ENCODE results near the gene STRADB.
"Not testable (repeated sequence)": the region's sequence is repeated elsewhere in the genome, so short reads cannot be mapped to it uniquely, and the experiment has no call there.

The STRADB gene

DNA sequence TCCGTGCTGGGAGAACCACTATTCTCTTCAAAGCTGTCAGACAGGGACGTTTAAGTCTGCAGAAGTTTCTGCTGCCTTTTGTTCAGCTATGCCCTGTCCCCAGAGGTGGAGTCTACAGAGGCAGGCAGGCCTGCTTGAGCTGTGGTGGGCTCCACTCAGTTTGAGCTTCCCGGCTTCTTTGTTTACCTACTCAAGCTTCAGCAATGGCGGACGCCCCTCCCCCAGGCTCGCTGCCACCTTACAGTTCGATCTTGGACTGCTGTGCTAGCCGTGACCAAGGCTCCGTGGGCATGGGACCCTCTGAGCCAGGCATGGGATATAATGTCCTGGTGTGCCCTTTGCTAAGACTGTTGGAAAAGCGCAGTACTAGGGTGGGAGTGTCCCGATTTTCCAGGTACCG, 21.2 kb upstream of the STRADB start:
- not testable (repeated sequence) for DNase-seq (ENCODE audit: low spot score)

DNA sequence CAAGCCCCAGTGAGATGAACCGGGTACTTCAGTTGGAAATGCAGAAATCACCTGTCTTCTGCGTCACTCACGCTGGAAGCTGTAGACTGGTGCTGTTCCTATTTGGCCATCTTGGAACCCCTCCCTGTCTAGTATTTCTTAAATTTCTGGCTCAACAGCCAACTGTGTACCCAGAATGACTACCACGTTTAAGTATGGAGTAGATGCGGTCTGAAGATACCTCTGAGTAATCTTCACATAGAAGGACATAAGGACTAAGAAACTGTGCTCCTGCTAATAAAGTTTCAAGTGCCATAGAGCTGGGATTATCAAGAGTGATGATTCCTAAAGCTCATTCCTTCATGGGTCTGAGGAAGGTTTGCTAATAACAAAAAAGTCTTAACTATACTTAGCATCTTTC, 20.7 kb upstream of the STRADB start:
- no peak for DNase-seq (ENCODE audit: low spot score)

DNA sequence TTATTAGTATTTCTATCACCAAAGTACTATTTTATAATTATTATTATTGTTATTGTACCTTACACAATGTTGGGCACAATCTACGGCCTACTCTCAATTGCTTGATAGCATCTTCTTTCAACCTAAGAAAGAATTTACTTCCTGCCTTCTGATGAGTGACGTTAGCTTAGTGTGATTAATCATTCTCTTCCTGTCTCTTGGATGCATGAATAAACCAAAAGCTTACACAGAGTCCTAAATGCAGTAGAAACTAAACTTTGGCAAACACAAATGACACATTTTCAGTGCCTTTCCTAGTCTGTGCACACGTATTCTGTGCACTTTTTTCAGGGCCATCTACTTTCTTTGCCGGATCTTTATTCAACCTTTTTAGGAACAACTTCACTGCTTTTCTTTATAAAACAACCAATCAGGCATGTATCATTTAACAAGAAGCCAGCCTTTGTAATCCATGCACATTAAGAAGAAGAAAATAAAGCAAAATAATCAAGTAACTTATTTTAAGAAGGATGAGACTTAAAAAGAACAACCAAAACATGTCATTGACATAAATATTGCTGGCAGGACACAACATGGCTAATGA, 19.4 kb upstream of the STRADB start:
- peak; percentile 63 for DNase-seq (ENCODE audit: low spot score)

DNA sequence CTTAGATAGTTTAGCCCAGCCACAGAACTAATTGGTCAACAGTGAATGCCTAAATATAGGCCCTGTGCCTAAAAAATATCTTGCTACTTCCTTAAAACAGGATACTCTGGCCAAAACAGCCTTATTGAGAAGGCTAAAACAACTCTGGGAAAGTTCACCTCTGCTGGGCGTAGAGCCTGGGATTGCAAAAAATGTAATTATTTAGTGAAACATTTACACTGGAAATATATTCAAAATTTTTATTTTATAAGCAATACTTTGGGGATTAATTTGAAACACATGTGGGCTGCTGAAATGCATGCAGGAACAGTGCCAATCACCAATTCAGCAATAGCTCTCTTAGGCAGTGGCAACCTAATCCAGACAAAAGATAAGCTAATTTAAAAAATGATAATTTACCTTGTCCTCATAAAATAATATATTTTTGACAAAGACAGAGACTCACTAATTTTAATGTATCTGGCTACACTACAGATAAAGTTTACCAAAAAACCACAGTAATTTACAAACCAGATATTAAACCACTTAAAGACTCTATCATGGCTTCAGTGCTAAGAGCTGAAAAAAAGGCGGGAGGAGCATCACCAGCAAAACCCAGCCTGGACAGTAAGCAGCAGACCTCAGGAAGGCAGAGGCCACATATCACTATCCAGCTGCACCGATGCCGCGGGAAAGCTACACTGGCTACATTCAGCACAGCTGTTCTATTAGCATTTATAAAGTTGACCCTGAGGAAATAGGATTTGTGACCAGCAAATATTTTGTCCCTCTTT, 18.7 kb upstream of the STRADB start:
- no peak for DNase-seq (ENCODE audit: low spot score)

DNA sequence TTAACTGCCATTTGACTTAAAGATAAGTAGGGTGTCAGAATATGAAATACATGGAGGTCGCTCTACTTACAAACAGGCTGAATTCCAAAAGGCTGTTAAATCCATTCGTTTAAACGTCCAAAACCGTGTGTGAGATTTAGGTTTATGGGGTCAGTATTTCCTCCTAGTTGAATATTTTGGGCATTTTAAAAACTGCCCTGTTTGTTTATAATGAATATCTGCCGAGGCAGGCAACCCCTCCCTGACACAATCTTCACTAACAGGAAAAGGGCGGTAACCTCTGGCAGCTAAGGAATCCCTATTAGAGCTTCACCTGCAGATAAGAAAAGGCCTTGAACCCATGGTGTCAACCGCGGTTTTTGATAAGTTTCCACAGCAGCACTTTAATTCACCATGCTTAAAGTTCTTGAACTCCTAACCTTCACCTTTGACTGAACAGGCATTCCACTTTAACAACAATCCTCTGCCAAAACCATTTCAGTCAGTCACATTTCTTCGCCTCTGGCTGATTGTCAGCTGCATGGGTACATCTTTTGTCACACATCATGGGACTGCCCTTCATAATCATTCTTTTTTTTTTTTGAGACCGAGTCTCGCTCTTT, 18.0 kb upstream of the STRADB start:
- DNase-seq (ENCODE audit: low spot score) = no peak

DNA sequence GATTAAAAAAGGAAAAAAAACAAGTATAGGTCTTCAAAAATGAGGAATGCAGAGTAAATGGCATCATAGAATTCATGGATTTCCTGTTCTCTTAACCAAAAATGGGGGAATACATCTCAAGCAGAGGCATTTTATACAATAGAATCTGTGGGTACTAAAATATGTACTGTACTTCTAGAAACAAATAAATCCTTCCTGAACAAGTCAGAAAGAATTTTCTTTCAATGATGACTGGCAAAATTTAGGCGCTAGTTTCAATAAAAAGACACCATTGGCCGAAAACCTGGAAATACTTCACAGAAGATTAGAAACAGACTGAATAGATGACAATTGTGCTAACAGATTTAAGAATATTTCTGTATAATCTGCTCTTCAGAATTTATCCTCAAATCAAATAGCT, 15.4 kb upstream of the STRADB start:
- no peak for DNase-seq (ENCODE audit: low spot score)

DNA sequence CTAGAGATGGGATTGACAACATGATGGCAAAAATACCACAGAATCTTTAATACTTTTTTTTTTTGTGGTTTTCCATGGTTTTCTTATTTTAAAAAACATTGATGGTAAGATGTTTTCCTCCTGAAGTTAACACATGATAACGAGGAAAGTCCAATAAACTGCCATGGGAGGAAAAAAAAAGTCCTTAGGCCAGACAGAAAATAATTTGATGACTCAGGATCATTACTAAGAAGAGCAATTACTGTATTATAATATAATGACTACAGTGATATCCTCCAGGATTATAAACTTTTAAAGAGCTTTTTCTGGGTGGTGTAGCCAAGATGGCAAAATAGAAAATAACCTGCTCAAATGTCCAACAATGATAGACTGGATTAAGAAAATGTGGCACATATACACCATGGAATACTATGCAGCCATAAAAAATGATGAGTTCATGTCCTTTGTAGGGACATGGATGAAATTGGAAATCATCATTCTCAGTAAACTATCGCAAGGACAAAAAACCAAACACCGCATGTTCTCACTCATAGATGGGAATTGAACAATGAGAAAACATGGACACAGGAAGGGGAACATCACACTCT, 12.1 kb upstream of the STRADB start:
- DNase-seq (ENCODE audit: low spot score) = not testable (repeated sequence)

DNA sequence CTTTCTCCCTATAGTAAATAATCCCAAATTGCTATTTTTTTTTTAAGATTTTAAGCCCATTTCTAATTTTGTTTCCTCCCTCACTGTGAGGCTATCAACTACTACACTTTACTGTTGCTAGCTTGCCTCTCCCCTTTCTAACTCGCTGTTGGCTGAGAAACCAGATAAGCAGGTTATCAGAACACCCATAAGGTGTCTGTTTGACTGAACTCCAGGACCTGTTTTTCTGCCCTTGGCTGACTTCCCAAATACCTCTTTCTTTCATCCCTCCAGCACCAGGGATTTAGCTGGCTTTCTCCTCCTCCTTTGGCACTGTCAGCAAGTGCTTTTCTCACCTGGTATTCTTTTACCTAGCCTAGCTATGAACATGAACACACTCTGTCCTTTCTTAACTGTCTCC, 11.4 kb upstream of the STRADB start:
- DNase-seq (ENCODE audit: low spot score) = no peak

DNA sequence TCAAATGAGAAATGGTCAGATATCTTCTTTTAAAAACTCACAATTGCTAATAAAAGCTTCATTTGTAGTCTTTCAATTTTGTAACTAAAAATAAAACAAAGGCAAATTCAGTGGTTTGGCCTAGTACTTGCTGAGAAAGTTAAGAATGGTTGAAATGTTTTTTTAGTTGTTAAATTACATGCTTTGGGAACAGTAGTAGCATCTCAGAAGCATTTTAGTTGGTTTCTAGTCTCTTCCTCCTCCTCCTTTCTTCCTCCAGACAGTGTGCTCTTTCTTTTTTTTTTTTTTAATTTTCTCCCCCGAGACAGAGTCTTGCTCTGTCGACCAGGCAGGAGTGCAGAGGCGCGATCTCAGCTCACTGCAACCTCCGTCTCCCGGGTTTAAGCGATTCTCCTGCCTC, 10.1 kb upstream of the STRADB start:
- no peak for DNase-seq (ENCODE audit: low spot score)

DNA sequence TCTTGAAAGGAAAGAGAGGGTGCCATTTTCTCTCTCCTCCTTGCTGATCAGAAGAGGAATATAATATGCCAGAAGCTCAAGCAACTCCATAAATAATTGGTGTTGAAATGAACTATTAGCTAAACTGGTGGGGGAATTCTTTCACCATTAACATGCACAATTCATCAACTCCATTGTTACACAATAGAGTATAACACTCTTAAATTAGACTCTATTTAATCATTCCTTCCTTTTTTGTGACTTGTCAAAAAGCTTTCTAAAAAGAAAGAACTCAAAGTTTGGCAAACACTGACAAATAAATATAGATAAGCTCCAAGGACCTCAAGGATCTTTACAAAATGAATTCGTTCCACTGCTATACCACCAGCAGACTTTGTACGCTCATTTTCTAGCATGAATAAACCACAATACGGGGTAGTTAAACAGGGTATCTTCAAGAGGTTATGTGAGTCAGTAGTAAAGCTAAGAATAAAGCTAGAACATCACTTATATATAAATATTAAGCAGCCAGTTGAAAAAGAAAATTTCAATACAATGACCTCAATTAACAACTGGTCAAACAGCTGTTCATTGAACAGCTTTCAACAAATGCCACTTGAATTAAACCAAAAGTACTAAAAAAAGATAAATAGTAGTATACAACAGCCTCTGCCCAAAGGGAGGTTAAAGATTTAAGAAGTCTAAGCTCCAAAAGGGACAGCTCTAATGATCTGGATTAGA, 6.6 kb upstream of the STRADB start:
- no peak for DNase-seq (ENCODE audit: low spot score)

DNA sequence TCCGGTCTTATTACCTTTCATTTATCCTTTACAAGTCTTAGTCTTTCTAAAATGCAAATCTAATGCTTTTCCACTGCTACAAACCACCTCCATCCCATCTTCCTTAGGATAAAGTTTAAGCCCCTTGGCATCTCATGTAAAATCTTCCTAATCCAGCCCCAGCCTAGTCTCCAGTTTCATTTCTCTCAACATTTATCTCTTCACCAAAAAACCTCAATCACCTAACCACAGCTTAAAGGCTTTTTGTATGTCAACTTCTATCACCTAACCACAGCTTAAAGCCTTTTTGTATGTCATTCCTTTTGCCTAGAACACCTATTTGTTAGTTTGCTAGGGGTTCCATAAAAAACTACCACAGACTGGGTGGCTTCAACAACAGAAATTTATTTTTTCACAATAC, 4.5 kb upstream of the STRADB start:
- peak; percentile 39 for DNase-seq (ENCODE audit: low spot score)

DNA sequence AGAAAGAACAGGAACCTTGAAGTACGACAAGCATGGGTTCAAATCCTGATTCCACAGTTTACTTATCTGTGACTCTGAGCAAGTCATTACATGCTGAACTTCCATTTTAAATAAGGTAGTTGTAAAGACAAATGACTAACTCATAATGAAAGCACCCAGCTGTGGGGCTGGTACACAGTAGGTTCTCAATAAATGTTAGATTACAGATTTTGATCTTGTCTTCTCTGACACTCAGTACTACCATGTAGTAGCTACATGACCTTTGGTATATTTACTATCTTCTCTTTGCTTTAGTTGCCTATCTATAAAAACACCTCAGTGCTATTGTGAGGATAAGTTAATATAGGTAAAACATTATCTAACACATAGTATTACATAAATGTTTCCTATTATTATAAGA, 3.5 kb upstream of the STRADB start:
- DNase-seq (ENCODE audit: low spot score) = no peak

DNA sequence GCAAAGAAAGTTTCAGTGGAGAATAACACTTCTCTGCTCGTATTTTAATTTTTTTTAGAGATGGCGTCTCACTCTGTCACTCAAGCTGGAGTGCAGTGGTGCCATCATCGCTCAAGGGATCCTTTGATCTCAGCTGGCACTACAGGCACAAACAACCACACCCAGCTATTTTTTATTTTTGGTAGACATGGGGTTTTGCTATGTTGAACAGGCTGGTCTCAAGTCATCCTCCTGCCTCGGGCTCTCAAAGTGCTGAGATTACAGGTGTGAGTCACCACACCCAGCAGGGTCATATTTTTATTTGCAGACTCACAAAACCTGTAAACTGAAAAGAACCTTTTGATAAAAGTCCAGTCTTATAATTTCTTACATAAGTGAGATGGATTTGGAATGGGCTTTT, 2.8 kb upstream of the STRADB start:
- peak; percentile 79 for DNase-seq (ENCODE audit: low spot score)

DNA sequence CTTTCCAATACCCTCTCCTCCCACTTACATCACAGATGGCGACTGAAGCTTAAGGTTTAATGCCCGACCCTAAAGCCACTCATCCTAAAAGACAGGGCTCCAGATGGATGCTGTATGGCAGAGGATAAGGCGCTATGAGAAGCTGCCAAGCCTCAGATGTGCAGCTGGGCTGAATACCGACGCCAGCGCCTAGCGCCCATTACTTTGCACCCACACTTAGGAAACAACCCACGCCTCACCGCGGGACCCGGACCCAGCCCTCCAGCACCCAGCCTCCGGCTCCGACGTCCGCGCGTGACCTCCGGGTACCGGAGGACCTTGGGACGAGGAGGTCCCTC, 617 bp upstream of the STRADB start:
- DNase-seq (ENCODE audit: low spot score) = no peak

DNA sequence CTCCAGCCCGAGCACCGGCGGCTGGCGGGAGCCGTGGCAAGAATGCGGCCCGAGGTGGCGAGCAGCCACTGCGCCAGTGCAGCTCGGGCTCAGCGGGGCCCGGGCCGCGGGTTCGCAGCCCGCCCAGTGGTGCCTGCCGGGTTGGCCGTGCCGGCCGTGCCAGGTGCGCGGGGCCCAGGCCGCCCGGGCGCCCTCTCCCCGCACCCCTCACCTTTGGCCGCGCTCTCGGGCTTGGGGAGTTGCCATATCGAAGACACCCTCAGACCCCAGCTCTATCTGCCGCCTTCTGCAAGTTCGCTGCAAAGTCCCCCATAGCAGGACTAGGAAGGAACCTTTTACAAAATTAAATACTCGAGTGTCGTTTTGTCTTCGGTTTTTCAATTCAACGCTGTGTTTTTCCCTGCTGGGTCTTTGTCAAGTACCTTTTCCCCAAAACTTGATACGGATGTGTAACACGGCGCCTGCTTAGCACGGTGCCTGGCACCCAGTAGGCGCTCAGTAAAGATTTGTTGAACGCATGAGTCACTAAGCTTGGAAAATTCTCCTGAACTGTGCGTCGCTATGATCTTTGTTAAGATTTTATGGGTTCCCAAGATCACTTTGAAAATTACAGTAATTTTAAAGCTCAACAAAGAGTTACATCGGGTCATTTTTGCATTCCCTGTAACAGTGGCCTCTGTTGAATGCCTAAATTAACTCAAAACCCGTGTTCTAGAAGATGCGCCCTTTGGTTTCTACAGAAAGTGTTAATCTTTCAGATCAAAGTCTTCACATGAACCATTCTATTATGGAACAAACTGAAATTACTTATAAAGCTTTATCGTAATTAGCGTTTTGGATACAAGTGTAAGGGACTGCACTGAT, 750 bp downstream of the STRADB start:
- no peak for DNase-seq (ENCODE audit: low spot score)

DNA sequence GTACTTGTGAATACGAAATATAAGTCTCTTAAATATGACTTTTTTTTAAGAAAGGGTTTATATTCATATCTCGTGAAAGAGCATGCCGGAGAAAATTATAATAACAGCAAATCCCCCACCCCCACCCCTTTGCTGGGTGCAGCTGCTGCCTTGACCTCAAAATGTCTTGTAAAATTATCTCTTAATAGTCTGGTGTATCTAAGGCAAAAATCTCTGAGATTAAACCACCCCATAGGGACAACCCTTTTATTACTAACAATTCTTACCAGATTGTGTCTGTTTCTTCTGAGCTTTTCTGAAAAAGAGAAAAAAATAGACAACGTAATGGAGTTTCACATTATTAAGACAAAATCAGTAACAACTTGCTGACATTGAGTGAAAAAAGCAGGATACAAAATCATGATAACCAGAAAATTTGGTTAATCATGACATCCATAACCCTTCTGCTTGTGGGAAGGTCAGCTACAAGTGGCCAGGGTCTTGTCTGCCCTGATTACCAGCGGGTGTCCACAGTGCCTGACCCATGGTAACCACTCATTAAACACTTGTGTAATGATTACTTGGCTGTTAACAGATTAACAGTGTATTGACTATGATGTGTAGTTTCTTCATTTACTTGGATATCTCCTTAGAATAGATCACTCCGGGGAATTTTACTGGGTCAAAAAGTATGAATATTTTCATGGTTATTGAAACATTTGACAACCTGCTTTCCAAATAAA, 1.5 kb downstream of the STRADB start:
- no peak for DNase-seq (ENCODE audit: low spot score)

DNA sequence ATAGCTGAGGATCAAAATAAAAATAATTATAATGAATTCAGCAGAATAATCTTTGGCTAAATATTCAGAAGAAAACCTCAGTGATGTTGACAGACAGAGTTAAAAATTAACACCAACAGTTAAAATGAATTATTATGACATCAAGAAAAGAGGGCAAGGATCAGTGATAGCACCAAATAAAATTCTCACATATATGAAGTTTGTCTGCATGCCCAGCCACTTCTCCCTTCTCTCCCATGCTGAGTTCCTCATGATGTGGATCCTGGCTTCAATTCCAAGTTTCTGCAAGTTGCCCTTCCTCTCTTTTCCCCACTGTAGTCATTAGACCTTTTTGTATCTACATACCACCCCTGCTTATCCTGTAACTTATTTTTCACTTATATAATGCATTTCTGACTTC, 6.8 kb downstream of the STRADB start:
- DNase-seq (ENCODE audit: low spot score) = no peak

DNA sequence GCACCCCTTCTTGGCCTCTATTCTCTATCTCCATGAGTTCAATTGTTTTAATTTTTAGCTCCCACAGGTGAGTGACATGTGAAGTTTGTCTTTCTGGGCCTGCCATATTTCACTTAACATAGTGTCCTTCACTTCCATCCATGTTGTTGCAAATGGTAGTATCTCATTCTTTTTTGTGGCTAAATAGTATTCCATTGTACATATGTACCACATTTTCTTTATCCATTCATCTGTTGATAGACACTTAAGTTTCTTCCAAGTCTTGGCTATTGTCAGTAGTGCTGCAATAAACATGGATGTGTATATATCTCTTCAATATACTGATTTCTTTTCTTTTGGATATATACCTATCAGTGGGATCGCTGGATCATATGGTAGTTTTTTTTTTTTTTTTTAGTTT, 9.0 kb downstream of the STRADB start:
- no peak for DNase-seq (ENCODE audit: low spot score)

DNA sequence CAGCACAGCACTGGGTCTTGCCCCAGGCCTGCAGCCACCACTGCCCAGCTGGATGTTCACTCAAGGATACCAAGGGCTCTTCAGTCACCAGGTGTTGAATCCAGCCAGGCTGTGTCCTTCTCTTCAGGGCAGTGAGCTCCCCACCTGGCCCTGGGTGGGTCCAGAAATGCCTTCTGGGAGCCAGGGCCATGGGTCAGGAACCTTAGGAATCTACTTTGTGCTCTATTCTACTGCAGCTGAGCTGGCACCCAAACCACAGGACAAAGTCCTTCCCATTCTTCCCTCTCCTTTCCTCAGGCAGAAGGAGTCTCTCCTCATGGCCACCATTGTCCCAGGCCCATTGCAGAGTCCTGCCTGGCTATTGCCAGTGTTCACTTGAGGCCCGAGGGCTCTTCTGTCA, 13.0 kb downstream of the STRADB start:
- DNase-seq (ENCODE audit: low spot score) = no peak

DNA sequence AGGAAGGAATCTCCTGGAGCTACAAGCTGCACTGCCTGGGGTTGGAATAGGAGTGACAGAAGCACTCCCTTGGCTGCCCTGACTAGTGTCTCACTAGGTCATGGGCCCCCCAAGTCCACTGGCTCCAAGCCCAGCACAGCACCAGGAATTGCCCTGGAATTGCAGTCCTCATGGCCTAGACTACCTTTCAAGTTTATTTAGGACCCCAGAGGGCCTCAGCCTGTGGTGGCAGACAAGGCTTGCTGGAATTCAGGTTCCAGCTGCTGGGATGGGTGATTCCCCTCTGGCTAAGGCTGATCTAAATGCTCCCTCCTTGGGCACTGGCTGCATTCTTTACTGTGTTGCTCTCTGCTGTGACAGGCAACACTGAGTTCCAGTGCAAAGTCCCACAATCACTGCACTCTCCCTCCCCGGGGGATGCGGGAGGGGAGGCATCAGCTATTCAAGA, 14.0 kb downstream of the STRADB start:
- no peak for DNase-seq (ENCODE audit: low spot score)

DNA sequence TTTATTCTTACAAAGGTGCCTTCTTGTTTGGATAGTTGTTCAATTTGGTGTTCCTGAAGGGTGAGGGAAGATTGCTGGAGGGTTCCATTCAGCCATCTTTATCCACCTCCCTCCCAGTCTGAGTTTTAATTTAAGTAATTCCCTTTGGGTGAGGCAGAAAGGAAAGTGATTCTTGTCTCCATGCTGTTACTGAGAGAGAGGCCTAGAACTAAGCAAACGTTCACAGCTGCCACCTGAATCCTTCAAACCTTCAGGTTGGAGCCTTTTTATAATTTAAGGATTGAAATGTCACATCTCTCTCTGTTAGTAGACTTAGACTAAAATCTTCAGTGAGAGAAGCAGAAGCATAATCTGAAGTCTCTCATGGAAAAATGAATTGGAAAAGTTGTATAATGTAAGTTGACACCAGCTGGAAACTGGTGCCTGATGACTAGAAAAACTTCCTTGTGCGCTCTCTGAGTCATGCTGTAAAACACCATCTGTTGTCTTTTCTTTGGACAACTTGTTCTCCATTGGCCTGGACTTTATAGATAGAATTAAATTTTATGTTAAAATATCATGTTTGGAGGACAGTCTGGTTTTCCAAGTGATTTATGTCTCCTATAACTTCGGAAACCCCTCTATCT, 14.6 kb downstream of the STRADB start:
- DNase-seq (ENCODE audit: low spot score) = no peak

All from CD4-positive, alpha-beta T cell treated with Interleukin-15 for 4 hours (primary cell).